GM23338 (cell line): Measurements from ENCODE around the gene SYNJ2BP. TPM values are rescaled to one million over a fixed set of nuclear protein-coding genes. Genes with fewer than 3 reads are reported as not detected.

Experiments used
- ATAC-seq: fragments of 200-7000 bp; cut with Tn5 transposase; 3 replicates; pipeline ENCODE4 v1.9.1; 2020
- DNase-seq: peaks from one replicate; pipeline ENCODE4 v3.0.0-alpha.2; 2015; ENCODE audit warnings: low spot score
- H2AFZ ChIP-seq: fragments of 200-600 bp; sonication (generic); 2 replicates; pipeline ENCODE4 v1.8.0; 2016; ENCODE audit warnings: antibody characterized with exemption, mild to moderate bottlenecking, moderate library complexity
- H3F3A ChIP-seq: fragments of 200-600 bp; sonication (generic); replicated peaks from 2 replicates; pipeline ENCODE4 v1.8.0; 2017; ENCODE audit warnings: antibody characterized with exemption, mixed run types, low read depth
- H3K27ac ChIP-seq: fragments of 200-600 bp; sonication (generic); 2 replicates; pipeline ENCODE4 v1.6.1; 2016; ENCODE audit warnings: low read depth
- H3K27me3 ChIP-seq: fragments of 200-600 bp; sonication (generic); 2 replicates; pipeline ENCODE4 v1.8.0; 2016; ENCODE audit warnings: mild to moderate bottlenecking, mixed run types, moderate library complexity; ENCODE audit not compliant: insufficient read depth
- H3K36me3 ChIP-seq: fragments of 200-600 bp; sonication (generic); 2 replicates; pipeline ENCODE4 v1.8.0; 2016; ENCODE audit warnings: mild to moderate bottlenecking; ENCODE audit not compliant: insufficient read depth
- H3K4me1 ChIP-seq: fragments of 200-600 bp; sonication (generic); 2 replicates; pipeline ENCODE4 v1.8.0; 2016; ENCODE audit warnings: mild to moderate bottlenecking, moderate library complexity; ENCODE audit not compliant: insufficient read depth
- H3K4me2 ChIP-seq: fragments of 200-600 bp; sonication (generic); 2 replicates; pipeline ENCODE4 v1.7.1; 2017; ENCODE audit warnings: mixed run types
- H3K4me3 ChIP-seq: fragments of 200-600 bp; sonication (generic); 2 replicates; pipeline ENCODE4 v1.6.1; 2016; ENCODE audit warnings: mixed run types
- H3K79me2 ChIP-seq: fragments of 200-600 bp; sonication (generic); replicated peaks from 2 replicates; pipeline ENCODE4 v1.8.0; 2017; ENCODE audit warnings: mild to moderate bottlenecking; ENCODE audit not compliant: insufficient read depth
- H3K9me2 ChIP-seq: fragments of 200-600 bp; sonication (generic); 2 replicates; pipeline ENCODE4 v1.8.0; 2017; ENCODE audit not compliant: insufficient read depth
- H4K20me1 ChIP-seq: fragments of 200-600 bp; sonication (generic); replicated peaks from 2 replicates; pipeline ENCODE4 v1.8.0; 2017; ENCODE audit warnings: mild to moderate bottlenecking; ENCODE audit not compliant: insufficient read depth
- H3K27ac Mint-ChIP-seq: 2 replicates; pipeline ENCODE4 v1.8.0; 2020; ENCODE audit warnings: inconsistent platforms, mild to moderate bottlenecking, moderate library complexity, mixed read lengths
- H3K27me3 Mint-ChIP-seq: 3 replicates; pipeline ENCODE4 v1.8.0; 2022; ENCODE audit warnings: low read depth, mild to moderate bottlenecking, moderate library complexity, mixed read lengths, inconsistent platforms; ENCODE audit not compliant: insufficient read depth, poor library complexity
- H3K36me3 Mint-ChIP-seq: 3 replicates; pipeline ENCODE4 v1.8.0; 2021; ENCODE audit warnings: low read depth, mild to moderate bottlenecking, inconsistent platforms, moderate library complexity, mixed read lengths
- H3K4me1 Mint-ChIP-seq: 3 replicates; pipeline ENCODE4 v1.8.0; 2020; ENCODE audit warnings: mild to moderate bottlenecking, inconsistent platforms, mixed read lengths
- H3K4me3 Mint-ChIP-seq: 3 replicates; pipeline ENCODE4 v1.8.0; 2021; ENCODE audit warnings: moderate library complexity, mild to moderate bottlenecking, inconsistent platforms, mixed read lengths
- H3K9me3 Mint-ChIP-seq: 3 replicates; pipeline ENCODE4 v1.8.0; 2020; ENCODE audit warnings: moderate library complexity, mild to moderate bottlenecking, inconsistent platforms, mixed read lengths
- CREB1 ChIP-seq: fragments of 250-450 bp; sonication (Bioruptor Pico); IDR thresholded peaks from 2 replicates; pipeline ENCODE4 v1.5.0; 2020; ENCODE audit warnings: low read depth, mild to moderate bottlenecking, moderate library complexity
- EZH2 ChIP-seq: fragments of 200-600 bp; sonication (generic); IDR thresholded peaks from one replicate; pipeline ENCODE4 v1.8.0; 2017; ENCODE audit warnings: antibody characterized with exemption, mild to moderate bottlenecking, low read depth; ENCODE audit not compliant: unreplicated experiment
- EZH2phosphoT487 ChIP-seq: fragments of 200-600 bp; sonication (generic); IDR thresholded peaks from one replicate; pipeline ENCODE4 v1.8.1; 2018; ENCODE audit warnings: antibody characterized with exemption; ENCODE audit not compliant: unreplicated experiment
- JUNB ChIP-seq: IDR thresholded peaks from one replicate; pipeline ENCODE4 v1.6.1; 2016; ENCODE audit warnings: antibody characterized with exemption; ENCODE audit not compliant: unreplicated experiment
- NANOG ChIP-seq: IDR thresholded peaks from 2 replicates; pipeline ENCODE4 v1.6.1; 2016; ENCODE audit warnings: antibody characterized with exemption, borderline replicate concordance
- POLR2AphosphoS5 ChIP-seq: IDR thresholded peaks from 2 replicates; pipeline ENCODE4 v1.6.1; 2016; ENCODE audit warnings: antibody characterized with exemption, low read depth
- STAT1 ChIP-seq: IDR thresholded peaks from one replicate; pipeline ENCODE4 v1.6.1; 2016; ENCODE audit warnings: antibody characterized with exemption; ENCODE audit not compliant: unreplicated experiment
- ZNF114 ChIP-seq: fragments of 250-450 bp; sonication (Bioruptor Pico); IDR thresholded peaks from 2 replicates; pipeline ENCODE4 v1.5.0; 2020; ENCODE audit warnings: mild to moderate bottlenecking, moderate library complexity
- ZNF331 ChIP-seq: fragments of 250-450 bp; sonication (Bioruptor Pico); IDR thresholded peaks from 2 replicates; pipeline ENCODE4 v1.5.0; 2020; ENCODE audit warnings: low read depth, mild to moderate bottlenecking, moderate library complexity
- polyA plus RNA-seq: library from polyadenylated mRNA; unstranded; fragments of >200 nt; fragmentation: Nextera tagmentation; extraction: Ambion mirVana; gene quantifications from 2 replicates; pipeline ENCODE4 v1.2.1, GENCODE V29; 2016
- total RNA-seq: library from RNA; depleted of rRNA; stranded (reverse); fragments of >200 nt; shearing (Covaris generic); gene quantifications from 2 replicates; pipeline ENCODE4 v1.2.3, GENCODE V29; 2014
- TF ChIP-seq, protein P1 (sequence below): IDR thresholded peaks from one replicate; pipeline ENCODE4 v1.6.1; 2018; ENCODE audit warnings: antibody characterized with exemption; ENCODE audit not compliant: unreplicated experiment
- TF ChIP-seq, protein P2 (sequence below): IDR thresholded peaks from 2 replicates; pipeline ENCODE4 v1.6.1; 2016; ENCODE audit warnings: antibody characterized with exemption
- TF ChIP-seq, protein P3 (sequence below): fragments of 250-450 bp; sonication (Bioruptor Pico); IDR thresholded peaks from 2 replicates; pipeline ENCODE4 v1.5.0; 2020; ENCODE audit warnings: mild to moderate bottlenecking, moderate library complexity
- TF ChIP-seq, protein P4 (sequence below), 2 experiments: fragments of 200-600 bp in 1 of 2; sonication (generic) in 1 of 2; conservative IDR thresholded peaks; 2 replicates each; pipeline versions ENCODE4 v1.5.1 to v1.6.1; 2016 to 2017; ENCODE audit warnings: antibody characterized with exemption in 2 of 2, low read depth in 2 of 2, mild to moderate bottlenecking in 2 of 2, moderate library complexity in 1 of 2

SYNJ2BP gene
- total and polyA plus RNA-seq, 2 experiments from 2014 or later, result 24.2 to 48.2 TPM

DNA sequence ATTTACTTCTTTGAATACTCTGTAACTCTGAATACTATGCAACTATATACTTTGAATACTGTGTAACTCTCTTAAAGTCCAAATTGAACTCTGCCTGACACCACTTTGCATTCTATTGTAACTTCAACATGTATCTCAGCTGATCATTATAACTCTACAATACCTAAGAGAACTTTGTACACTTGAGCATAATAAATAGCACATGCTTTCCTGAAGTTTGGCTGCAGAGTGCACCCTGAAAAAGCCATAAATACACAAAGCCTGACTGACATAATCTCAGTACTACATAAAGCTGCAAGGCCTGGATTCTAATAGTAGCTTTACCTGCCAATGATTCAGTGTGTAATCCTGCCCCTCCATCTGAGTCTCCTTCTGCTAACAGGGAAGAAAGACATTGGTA is 36.1 kb downstream of the SYNJ2BP start (continued):
- TF ChIP-seq ZNF331 (no peak), NANOG (no peak)

DNA sequence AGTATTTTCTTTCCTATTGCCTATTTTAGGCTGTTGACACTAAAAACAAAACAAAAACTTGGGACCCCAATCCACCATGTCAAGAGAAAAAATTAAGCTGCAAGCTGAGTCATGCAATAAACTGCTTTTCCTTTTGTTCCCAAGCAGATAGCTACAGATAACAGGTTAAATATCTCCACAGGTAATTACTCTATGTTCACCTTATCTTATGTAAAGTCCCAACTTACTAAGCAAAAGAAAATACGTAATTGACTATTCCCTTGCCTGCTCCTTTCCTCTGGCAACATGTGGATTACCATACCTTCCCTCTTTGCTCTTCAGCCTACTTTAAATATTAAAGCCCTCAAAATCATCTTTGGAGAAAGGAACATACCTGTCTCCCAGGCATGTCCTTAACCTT is 38.2 kb downstream of the SYNJ2BP start:
- no peak for ATAC-seq
- Mint-ChIP-seq H3K36me3 (no peaks in the 10 kb centered on the region; the same call in 2 of the 3 replicates), H3K27me3 (no peaks in the 10 kb centered on the region), H3K9me3 (no peaks in the 10 kb centered on the region), H3K4me1 (peaks cover 6% of the 10 kb centered on the region; the same call in 2 of the 3 replicates), H3K27ac (no peak overlapping the region), H3K4me3 (no peak overlapping the region)
- H3K9me2 ChIP-seq, result no peaks in the 10 kb centered on the region
- H3K4me2 ChIP-seq, result no peak overlapping the region
- no peak for DNase-seq
- H4K20me1 ChIP-seq, result no peaks in the 10 kb centered on the region; the same call in 1 of the 2 replicates
- H3K4me3 ChIP-seq, result no peak overlapping the region
- TF ChIP-seq JUNB (no peak), ZNF331 (no peak), CREB1 (CRISPR knock-in tag) (no peak), NANOG (no peak), EZH2phosphoT487 (no peak), ZNF114 (CRISPR knock-in tag) (no peak), EZH2 (no peak), POLR2AphosphoS5 (no peak), STAT1 (no peak)
- TF ChIP-seq, protein P1, sequence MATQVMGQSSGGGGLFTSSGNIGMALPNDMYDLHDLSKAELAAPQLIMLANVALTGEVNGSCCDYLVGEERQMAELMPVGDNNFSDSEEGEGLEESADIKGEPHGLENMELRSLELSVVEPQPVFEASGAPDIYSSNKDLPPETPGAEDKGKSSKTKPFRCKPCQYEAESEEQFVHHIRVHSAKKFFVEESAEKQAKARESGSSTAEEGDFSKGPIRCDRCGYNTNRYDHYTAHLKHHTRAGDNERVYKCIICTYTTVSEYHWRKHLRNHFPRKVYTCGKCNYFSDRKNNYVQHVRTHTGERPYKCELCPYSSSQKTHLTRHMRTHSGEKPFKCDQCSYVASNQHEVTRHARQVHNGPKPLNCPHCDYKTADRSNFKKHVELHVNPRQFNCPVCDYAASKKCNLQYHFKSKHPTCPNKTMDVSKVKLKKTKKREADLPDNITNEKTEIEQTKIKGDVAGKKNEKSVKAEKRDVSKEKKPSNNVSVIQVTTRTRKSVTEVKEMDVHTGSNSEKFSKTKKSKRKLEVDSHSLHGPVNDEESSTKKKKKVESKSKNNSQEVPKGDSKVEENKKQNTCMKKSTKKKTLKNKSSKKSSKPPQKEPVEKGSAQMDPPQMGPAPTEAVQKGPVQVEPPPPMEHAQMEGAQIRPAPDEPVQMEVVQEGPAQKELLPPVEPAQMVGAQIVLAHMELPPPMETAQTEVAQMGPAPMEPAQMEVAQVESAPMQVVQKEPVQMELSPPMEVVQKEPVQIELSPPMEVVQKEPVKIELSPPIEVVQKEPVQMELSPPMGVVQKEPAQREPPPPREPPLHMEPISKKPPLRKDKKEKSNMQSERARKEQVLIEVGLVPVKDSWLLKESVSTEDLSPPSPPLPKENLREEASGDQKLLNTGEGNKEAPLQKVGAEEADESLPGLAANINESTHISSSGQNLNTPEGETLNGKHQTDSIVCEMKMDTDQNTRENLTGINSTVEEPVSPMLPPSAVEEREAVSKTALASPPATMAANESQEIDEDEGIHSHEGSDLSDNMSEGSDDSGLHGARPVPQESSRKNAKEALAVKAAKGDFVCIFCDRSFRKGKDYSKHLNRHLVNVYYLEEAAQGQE, result no peak
- TF ChIP-seq, protein P2, sequence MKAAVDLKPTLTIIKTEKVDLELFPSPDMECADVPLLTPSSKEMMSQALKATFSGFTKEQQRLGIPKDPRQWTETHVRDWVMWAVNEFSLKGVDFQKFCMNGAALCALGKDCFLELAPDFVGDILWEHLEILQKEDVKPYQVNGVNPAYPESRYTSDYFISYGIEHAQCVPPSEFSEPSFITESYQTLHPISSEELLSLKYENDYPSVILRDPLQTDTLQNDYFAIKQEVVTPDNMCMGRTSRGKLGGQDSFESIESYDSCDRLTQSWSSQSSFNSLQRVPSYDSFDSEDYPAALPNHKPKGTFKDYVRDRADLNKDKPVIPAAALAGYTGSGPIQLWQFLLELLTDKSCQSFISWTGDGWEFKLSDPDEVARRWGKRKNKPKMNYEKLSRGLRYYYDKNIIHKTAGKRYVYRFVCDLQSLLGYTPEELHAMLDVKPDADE, result no peak
- TF ChIP-seq, protein P3, sequence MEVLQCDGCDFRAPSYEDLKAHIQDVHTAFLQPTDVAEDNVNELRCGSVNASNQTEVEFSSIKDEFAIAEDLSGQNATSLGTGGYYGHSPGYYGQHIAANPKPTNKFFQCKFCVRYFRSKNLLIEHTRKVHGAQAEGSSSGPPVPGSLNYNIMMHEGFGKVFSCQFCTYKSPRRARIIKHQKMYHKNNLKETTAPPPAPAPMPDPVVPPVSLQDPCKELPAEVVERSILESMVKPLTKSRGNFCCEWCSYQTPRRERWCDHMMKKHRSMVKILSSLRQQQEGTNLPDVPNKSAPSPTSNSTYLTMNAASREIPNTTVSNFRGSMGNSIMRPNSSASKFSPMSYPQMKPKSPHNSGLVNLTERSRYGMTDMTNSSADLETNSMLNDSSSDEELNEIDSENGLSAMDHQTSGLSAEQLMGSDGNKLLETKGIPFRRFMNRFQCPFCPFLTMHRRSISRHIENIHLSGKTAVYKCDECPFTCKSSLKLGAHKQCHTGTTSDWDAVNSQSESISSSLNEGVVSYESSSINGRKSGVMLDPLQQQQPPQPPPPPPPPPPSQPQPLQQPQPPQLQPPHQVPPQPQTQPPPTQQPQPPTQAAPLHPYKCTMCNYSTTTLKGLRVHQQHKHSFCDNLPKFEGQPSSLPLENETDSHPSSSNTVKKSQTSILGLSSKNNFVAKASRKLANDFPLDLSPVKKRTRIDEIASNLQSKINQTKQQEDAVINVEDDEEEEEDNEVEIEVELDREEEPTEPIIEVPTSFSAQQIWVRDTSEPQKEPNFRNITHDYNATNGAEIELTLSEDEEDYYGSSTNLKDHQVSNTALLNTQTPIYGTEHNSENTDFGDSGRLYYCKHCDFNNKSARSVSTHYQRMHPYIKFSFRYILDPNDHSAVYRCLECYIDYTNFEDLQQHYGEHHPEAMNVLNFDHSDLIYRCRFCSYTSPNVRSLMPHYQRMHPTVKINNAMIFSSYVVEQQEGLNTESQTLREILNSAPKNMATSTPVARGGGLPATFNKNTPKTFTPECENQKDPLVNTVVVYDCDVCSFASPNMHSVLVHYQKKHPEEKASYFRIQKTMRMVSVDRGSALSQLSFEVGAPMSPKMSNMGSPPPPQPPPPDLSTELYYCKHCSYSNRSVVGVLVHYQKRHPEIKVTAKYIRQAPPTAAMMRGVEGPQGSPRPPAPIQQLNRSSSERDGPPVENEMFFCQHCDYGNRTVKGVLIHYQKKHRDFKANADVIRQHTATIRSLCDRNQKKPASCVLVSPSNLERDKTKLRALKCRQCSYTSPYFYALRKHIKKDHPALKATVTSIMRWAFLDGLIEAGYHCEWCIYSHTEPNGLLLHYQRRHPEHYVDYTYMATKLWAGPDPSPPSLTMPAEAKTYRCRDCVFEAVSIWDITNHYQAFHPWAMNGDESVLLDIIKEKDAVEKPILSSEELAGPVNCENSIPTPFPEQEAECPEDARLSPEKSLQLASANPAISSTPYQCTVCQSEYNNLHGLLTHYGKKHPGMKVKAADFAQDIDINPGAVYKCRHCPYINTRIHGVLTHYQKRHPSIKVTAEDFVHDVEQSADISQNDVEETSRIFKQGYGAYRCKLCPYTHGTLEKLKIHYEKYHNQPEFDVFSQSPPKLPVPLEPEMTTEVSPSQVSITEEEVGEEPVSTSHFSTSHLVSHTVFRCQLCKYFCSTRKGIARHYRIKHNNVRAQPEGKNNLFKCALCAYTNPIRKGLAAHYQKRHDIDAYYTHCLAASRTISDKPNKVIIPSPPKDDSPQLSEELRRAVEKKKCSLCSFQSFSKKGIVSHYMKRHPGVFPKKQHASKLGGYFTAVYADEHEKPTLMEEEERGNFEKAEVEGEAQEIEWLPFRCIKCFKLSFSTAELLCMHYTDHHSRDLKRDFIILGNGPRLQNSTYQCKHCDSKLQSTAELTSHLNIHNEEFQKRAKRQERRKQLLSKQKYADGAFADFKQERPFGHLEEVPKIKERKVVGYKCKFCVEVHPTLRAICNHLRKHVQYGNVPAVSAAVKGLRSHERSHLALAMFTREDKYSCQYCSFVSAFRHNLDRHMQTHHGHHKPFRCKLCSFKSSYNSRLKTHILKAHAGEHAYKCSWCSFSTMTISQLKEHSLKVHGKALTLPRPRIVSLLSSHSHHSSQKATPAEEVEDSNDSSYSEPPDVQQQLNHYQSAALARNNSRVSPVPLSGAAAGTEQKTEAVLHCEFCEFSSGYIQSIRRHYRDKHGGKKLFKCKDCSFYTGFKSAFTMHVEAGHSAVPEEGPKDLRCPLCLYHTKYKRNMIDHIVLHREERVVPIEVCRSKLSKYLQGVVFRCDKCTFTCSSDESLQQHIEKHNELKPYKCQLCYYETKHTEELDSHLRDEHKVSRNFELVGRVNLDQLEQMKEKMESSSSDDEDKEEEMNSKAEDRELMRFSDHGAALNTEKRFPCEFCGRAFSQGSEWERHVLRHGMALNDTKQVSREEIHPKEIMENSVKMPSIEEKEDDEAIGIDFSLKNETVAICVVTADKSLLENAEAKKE (CRISPR knock-in tag), result no peak
- TF ChIP-seq, protein P4, sequence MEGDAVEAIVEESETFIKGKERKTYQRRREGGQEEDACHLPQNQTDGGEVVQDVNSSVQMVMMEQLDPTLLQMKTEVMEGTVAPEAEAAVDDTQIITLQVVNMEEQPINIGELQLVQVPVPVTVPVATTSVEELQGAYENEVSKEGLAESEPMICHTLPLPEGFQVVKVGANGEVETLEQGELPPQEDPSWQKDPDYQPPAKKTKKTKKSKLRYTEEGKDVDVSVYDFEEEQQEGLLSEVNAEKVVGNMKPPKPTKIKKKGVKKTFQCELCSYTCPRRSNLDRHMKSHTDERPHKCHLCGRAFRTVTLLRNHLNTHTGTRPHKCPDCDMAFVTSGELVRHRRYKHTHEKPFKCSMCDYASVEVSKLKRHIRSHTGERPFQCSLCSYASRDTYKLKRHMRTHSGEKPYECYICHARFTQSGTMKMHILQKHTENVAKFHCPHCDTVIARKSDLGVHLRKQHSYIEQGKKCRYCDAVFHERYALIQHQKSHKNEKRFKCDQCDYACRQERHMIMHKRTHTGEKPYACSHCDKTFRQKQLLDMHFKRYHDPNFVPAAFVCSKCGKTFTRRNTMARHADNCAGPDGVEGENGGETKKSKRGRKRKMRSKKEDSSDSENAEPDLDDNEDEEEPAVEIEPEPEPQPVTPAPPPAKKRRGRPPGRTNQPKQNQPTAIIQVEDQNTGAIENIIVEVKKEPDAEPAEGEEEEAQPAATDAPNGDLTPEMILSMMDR (conservative IDR thresholded peaks at IDR 0.05; ENCODE audit: low read depth in 2 of 2), result no peak
- H3F3A ChIP-seq, result no peaks in the 10 kb centered on the region
- H3K79me2 ChIP-seq, result 0 out of 2 replicates have a peak, but pooled peaks cover 8% of the 10 kb centered on the region
- no peak overlapping the region for H2AFZ ChIP-seq
- peaks cover 15% of the 10 kb centered on the region for H3K4me1 ChIP-seq
- no peaks in the 10 kb centered on the region; the same call in 1 of the 2 replicates for H3K36me3 ChIP-seq
- no peak overlapping the region for H3K27ac ChIP-seq
- H3K27me3 ChIP-seq, result no peaks in the 10 kb centered on the region
